GM21381 (cell line): Measurements from ENCODE around the gene RPL5.
A peak's percentile ranks its signal among the peaks of the same experiment; 100 is the strongest.
"Not testable (repeated sequence)": the region's sequence is repeated elsewhere in the genome, so short reads cannot be mapped to it uniquely, and the experiment has no call there.

Source experiments
- ATAC-seq: cut with Tn5 transposase; IDR thresholded peaks from one replicate; pipeline ENCODE4 v1.9.1; 2021; ENCODE audit warnings: mild to moderate bottlenecking, moderate library complexity; ENCODE audit not compliant: unreplicated experiment

RPL5 gene

GRCh38 chr1:92831762-92832536 lies at the start of gene RPL5:
RPL5 (plus strand) TSS chr1:92832040; CDS start chr1:92832115, 75 bp downstream.
- ATAC-seq: peak; percentile 92

DNA sequence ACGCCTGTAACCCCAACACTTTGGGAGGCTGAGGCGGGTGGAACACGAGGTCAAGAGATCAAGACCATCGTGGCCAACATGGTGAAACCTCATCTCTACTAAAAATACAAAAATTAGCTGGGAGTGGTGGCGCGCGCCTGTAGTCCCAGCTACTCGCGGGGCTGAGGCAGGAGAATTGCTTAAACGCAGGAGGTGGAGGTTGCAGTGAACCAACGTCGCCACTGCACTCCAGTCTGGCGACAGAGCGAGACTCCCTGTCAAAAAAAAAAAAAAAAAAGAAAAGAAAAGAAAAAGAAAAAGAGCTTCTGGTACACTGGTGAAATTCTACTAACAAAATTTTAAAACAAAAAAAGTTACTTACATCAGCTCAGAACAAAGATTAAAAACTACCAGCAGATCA lies 48.3 kb upstream of the RPL5 start:
- not testable (repeated sequence) for ATAC-seq

DNA sequence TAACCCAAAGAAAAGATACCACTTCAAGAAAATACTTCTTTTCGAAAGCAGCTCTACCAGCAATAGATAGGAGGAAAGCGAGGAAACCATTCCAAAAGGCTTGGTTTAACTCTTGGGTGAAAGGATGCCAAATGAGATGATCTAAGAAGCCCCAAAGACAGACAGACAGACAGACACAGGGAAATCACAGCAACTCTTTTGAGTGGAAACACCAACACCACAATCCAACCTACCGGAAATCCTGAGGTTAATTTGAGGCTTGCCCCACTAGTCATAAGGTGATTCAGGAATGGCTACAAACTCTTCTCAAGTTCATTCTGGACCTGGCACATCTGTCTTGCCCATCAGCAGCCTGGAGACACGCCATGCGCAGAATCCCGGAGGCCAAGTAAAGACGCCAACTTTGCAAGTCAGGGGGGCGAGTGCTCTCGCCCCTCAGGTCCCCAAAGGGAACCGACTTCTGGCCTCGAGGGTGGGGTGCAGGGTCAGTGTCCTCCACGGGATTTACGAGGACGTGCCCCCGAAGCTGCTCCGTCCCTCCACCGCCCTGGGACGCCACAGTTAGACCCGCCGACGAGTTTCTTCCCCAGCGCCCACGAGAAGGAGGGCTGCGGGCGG lies 47.7 kb upstream of the RPL5 start:
- no peak for ATAC-seq

DNA sequence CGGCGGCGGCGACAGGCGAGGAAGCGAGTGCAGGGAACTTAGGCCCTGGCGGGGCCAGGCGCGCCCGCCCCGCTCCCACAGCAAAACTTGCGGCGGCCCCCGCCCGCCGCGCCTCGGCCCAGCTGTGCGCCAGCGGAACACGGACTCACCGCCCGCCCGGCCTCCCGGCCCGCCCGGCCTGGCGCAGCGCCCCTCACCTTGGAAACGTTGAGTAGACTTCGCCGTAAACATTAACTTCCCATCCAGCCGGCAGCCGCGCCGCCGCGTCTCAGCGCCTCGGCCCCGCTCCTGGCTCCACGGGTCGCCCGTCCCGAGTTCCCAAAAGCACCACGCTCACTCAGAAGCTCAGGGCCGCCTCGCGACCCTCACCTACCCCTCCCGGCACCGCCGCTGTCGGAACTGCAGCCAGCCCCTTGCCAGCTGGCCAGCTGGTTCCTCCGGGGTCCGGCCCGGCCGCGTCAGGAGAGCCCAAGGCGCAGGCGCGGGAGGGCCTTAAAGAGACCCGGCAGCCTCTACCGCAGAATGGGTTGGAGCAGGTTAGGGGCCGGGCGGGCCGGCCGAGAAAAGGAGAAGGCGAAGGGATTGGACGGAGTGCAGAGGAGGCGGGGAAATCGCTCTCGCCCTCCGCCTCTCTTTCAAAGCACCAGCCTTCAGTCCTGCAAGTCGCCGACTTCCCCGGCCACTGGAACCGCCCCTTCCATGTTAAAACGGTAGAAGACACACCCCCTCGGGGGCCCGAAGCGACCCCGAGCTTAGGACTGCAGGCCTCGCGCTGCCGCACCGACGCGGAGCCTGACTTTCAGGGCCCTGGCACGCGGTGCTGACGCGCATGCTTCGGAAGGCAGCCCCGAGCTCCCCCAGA lies 47.0 kb upstream of the RPL5 start, which contains the start of gene EVI5:
Gene EVI5 (minus strand): TSS at position 470 of the 862 bp plus-strand sequence. CDS start 48,562 bp downstream, outside the sequence.
- ATAC-seq: peak; percentile 94

GRCh38 chr1:92786111-92786901 lies 45.5 kb upstream of the RPL5 start:
- no peak for ATAC-seq

DNA sequence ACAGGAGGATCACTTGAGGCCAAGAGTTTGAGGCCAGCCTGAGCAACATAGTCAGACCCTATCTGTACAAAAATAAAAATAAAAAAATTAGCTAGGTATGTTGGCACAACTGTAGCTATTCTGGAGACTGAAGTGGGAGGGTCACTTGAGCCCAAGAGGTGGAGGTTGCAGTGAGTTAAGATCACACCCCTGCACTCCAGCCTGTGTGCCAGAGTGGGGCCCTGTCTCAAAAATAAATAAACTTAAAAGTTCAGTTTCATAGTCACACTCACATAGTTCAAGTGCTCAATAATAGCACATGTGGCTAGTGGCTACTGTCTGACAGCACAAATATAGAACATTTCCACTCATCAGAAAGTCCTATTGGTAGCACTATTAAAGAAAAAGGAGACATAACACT lies 41.8 kb upstream of the RPL5 start:
- ATAC-seq: no peak

- no peak for ATAC-seq
Observed at GRCh38 chr1:92790867-92791266, 41.0 kb upstream of the RPL5 start.

GRCh38 chr1:92791487-92792066 lies 40.3 kb upstream of the RPL5 start:
- ATAC-seq: no peak

DNA sequence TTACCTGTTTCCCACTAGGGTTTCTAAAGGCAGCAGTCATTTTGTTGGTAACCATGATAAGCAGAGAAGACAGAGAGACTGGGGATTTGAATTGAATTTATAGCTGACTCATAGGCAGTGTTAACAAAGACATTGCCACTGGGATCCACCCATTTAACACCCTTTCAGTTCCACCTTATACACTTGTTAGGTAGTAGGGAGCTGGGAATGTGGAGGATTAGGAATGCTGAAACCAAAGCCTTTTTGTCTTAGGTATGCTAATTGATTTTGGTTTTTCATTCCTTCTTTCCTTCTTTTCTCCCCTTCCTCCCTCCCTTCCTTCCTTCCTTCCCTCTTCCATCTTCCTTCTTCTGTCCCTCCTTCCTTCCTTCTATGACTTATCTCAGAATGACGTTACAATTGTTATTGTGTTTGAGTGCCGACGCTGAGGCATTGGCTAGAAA lies 39.5 kb upstream of the RPL5 start:
- ATAC-seq: no peak

- no peak for ATAC-seq
Observed at GRCh38 chr1:92795166-92795565, 36.7 kb upstream of the RPL5 start.

DNA sequence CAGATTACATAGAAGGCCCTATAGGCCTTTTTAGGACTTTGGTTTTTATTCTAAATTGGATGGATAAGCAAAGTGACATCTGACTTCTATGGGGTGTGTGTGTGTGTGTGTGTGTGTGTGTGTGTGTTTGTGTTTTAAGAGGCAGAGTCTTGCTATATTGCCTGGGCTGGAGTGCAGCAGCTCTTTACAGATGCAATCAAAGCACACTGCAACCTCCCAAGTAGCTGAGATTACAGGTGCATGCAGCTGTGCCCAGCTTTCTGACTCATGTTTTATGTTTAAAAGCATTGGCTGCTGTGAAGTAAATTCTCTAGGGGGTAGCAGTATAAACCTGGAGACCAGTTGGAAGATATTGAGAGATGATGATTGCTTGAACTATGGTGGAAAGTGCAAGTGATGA lies 34.5 kb upstream of the RPL5 start:
- no peak for ATAC-seq

DNA sequence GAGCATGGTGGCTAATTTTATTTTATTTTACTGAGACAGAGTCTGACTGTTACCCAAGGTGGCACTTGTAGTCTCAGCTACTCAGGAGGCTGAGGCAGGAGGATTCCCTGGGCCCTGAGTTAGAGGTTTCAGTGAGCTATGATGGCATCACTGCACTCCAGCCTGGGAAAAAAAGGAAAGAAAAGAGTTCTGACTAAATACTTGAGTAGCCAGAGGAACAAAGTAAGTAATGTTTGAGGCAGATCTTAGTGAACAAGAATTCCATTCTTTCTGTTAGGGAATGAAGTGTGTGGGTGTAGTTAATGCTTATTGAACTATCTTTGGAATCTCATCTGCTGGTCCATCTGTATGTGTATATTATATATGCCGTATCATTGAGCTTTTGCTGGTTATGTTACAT lies 33.9 kb upstream of the RPL5 start:
- ATAC-seq: no peak

DNA sequence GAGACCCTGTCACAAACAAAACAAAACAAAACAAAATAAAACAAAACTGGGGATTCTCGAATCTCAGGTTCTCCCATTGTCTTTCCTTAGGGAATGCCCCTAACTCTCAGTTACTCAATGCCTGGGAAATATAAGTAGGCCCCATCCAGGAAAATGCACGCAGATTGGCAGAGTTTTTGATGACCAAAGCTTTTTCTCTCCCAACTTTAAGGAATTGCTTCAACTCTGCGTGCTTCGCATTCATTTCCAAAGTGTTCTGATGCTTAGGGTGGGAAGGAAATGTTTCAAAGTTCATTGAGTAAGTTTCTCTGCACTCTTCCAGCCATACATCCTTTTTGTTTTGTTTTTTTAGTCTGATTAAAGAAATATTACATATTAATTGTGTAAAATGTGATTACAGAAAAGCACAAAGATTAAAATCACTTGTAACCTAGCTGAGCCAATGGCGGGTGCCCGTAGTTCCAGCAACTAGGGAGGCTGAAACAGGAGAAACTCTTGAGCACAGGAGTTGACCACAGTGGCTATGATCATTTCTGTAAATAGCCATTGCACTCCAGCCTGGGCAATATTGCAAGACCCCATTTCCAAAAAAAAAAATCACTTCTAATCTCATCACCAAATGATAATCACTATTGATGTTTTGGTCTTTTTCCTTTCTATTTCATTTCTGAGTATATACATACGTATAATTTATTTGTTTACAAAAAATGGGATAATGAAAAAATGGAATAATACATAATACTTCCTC lies 28.5 kb upstream of the RPL5 start:
- no peak for ATAC-seq

GRCh38 chr1:92804721-92805201 lies 27.1 kb upstream of the RPL5 start:
- no peak for ATAC-seq

DNA sequence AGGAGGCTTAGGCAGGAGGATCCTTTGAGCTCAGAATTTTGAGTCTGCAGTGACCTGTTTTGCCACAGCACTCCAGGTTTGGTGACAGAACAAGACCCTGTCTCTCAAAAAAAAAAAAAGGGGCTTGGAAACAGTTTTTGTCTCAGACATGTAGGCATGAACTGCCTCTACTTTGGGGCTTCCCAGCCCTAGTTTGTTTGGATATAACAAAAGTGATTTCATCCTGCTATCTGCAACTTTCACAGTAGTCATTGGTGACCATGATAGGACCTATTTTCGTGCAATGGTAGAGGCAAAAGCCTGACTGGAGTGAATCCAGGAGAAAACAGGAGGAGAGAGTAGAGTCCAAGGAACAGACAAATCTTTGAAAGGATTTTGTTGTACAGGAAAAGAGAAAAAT lies 26.6 kb upstream of the RPL5 start:
- no peak for ATAC-seq

DNA sequence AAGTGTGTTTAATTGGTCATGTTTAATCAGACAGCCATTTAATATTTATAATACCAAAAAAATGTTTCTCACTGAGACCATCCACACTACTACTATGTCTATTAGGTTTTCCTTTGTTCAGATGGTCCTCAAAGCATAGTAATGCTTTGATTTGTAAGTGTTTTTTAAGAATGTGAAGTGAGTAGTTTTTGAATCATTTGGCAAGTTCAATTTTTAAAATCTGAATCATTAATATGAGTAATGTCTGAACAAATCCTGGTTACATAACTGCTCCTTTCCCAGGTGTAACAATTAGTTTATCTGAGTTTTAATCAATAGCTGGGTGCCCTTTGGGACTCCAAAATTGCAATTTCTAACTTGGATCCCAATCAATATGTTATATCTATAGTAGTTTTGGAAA lies 23.5 kb upstream of the RPL5 start:
- no peak for ATAC-seq

- no peak for ATAC-seq
Observed at GRCh38 chr1:92816732-92817131, 15.1 kb upstream of the RPL5 start.

DNA sequence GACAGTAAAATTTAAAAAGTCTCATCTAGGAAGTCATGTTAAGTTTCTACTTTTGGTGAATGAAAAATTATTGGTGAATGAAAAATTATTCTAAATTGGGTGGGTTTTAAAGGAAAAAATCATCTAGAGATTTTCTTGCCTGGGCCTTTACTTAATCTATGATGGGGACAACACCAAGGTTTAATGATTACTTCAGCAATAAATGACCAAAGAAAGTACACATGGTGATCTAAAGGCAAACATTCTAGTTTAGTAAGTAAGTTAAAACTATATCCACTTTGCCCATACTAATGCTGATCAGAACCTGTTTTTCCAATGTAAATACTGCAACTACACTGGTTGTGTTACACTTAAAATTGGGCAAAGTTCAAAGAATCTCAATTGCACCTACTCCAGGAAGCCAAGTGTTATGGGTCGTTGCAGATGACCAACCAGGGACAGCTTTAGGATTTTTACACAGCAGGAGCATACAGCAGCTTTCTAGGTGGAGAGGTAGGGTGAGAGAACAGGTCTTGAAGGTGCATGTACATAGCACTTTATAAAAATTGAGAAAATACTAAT lies 14.6 kb upstream of the RPL5 start:
- ATAC-seq: no peak
